Skeletal muscle satellite cell (primary cell): Measurements from ENCODE around the gene MYCBP2.

Experiments used
- H3K27me3 ChIP-seq: 2 replicates; pipeline ENCODE4 v1.7.0; 2013; ENCODE audit warnings: low read length; ENCODE audit not compliant: control insufficient read depth, insufficient read depth
- H3K36me3 ChIP-seq: 2 replicates; pipeline ENCODE4 v1.7.0; 2013; ENCODE audit warnings: mild to moderate bottlenecking, control low read depth, low read length; ENCODE audit not compliant: insufficient read depth
- H3K4me1 ChIP-seq: 2 replicates; pipeline ENCODE4 v1.7.0; 2013; ENCODE audit warnings: low read length; ENCODE audit not compliant: control insufficient read depth, insufficient read depth
- H3K4me2 ChIP-seq: 2 replicates; pipeline ENCODE4 v1.7.0; 2013; ENCODE audit warnings: mild to moderate bottlenecking, low read length
- H3K4me3 ChIP-seq: 2 replicates; pipeline ENCODE4 v1.7.0; 2013; ENCODE audit warnings: low read length
- H3K9ac ChIP-seq: 2 replicates; pipeline ENCODE4 v1.7.0; 2013; ENCODE audit warnings: mild to moderate bottlenecking, low read depth, low read length, moderate library complexity
- H3K9me3 ChIP-seq: replicated peaks from 2 replicates; pipeline ENCODE4 v1.7.0; 2013; ENCODE audit warnings: mild to moderate bottlenecking, control low read depth, low read length

MYCBP2 gene

GRCh38 chr13:77001963-77002587 lies 324.8 kb downstream of the MYCBP2 start:
- Histone ChIP-seq H3K36me3 (peaks cover 33% of the 10 kb centered on the region), H3K4me2 (no peak overlapping the region), H3K4me1 (peaks cover 14% of the 10 kb centered on the region), H3K9me3 (no peaks in the 10 kb centered on the region), H3K9ac (no peak overlapping the region), H3K4me3 (no peak overlapping the region), H3K27me3 (no peaks in the 10 kb centered on the region)

- H3K36me3 ChIP-seq, result peaks cover 30% of the 10 kb centered on the region
- no peaks in the 10 kb centered on the region for H3K9me3 ChIP-seq
- H3K4me2 ChIP-seq, result no peak overlapping the region
Measured at GRCh38 chr13:77001540-77001939, 325.4 kb downstream of the MYCBP2 start.

GRCh38 chr13:77000475-77000874 lies 326.4 kb downstream of the MYCBP2 start:
- no peaks in the 10 kb centered on the region for H3K9me3 ChIP-seq
- peaks cover 30% of the 10 kb centered on the region for H3K36me3 ChIP-seq
- peaks cover 14% of the 10 kb centered on the region for H3K4me1 ChIP-seq
- H3K4me3 ChIP-seq, result no peak overlapping the region
- H3K4me2 ChIP-seq, result no peak overlapping the region
- no peaks in the 10 kb centered on the region for H3K27me3 ChIP-seq
- H3K9ac ChIP-seq, result no peak overlapping the region

More at GRCh38 chr13:77001540-77001939, 325.4 kb downstream of the MYCBP2 start:
- Histone ChIP-seq H3K27me3 (no peaks in the 10 kb centered on the region), H3K4me1 (peaks cover 14% of the 10 kb centered on the region), H3K9ac (no peak overlapping the region), H3K4me3 (no peak overlapping the region)
